GM19324 (cell line): ENCODE data around the gene AKAP7.
"Not testable (repeated sequence)": the region's sequence is repeated elsewhere in the genome, so short reads cannot be mapped to it uniquely, and the experiment has no call there.

Experiments
- ATAC-seq: cut with Tn5 transposase; IDR thresholded peaks from one replicate; pipeline ENCODE4 v1.9.1; 2021; ENCODE audit warnings: mild to moderate bottlenecking, moderate library complexity; ENCODE audit not compliant: unreplicated experiment, low FRiP score

AKAP7 gene

DNA sequence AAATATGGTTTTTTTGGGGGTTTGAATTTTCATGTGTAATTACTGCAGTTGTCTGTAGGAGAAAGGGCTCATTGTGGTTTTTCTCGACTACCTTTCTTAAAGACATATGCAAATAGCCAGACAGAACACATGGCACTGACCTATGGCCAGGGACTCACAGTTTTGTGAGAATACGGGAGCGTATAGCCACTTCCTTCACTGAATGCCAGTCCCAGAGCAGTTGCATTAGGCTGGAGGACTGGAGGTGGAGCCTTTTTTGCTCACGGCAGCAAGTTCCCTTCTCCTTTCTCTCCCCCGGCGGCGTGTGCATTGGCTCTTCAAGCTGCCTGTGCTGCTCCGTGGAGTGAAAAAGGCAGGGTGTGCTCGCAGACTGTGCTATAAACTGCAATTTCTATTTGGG, 114.9 kb downstream of the AKAP7 start:
- ATAC-seq: peak; percentile 78

DNA sequence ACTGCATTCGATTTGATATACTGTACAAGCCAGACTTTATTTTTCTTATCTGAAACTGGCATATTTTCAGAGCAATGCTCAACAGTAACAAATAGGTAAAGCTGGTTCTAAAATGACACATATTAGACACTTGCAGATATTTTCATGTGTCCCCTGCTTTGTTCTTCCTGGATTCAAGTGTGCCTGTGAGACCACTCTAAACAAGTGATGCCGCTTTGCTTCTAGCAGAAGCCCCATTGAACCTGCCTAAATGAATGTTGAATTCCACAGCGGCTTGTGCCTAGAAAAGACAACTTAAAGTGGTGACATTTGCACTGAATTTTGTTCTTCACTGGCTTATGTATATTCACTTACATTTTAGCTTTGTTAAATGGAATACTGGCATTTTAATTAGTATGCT, 115.7 kb downstream of the AKAP7 start:
- no peak for ATAC-seq

DNA sequence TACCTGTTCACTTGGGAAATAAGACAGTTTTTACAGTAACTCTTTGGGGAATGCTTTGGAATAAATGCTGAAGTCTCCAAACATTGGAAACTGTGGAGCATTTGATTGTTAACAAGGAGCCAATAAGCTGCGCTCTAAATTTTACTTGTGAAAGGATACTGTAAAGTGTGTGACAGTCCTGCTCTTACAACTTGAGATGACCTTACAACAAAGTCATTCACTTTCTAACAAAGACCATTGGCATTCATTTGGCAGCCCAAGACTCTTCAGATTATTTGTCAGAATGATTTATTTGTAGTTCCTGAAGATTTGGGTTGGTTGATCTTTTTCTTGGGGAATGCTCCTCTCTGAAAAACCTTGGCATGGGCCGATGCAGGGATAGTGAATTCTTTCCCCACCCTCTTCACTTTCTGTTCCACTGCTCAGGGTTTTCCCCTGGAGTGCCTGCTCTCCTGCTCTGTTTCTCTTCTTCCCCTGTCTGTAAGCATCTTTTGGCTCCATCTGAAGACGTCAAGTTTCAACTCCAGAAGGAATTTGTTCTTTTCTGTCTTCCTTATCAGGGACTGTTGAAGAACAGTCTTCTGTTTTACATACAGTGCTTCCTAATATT, 116.4 kb downstream of the AKAP7 start:
- ATAC-seq: no peak

DNA sequence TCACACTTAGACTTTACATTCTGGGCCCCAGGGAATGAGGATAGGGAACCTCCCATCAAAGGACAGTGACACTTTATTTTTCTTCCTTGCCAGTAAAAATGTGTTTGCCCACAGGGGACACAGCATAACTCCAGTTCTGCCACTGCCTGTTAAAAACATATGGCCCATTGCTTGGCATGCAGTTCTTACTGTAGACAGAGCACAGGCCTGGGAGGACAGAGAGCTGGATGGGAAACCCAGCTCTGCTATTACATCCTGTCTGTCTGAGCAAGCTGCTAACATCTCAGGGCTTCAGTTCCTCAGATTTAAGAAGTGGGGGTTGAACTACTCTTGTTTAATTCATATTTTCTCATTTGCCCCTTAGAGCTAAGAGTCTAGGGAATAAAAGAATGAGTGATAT, 120.2 kb downstream of the AKAP7 start:
- ATAC-seq: no peak

DNA sequence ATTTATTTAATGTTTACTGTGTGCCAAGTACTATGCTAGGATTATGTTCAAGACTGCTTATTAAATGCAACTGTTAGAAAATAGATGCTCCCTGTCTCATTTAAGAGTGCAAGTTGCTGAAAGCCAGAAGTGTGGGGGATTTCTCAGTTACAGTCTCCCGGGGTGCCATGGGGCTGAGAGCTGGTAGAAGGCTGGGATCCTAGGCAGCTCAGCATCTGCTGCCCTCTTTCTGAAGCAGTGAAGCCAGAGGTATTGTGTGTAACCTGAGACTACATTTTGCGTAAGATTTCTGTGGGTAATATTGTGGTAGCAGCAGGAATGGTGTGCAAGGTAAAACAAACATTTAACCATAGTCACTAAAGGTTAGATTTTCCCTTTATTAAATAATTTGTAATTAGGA, 120.6 kb downstream of the AKAP7 start:
- ATAC-seq: no peak

DNA sequence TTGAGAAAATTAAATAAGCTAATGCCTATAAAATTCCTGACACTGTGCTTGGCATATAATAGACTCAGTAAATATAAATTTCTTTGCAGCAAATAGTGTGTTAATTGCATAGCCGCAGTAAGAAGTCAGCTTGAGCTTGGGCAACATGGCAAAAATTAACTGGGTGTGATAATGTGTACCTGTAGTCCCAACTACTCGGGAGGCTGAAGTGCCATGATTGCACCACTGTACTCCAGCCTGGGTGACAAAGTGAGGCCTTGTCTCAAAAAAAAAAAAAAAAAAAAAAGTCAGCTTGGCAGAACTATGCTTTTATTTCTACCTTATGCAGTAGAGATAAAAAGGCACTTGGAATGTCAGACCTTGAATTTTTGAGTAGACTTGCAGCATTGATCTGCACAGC, 121.8 kb downstream of the AKAP7 start:
- no peak for ATAC-seq

- no peak for ATAC-seq
Observed at GRCh38 chr6:131258010-131258652, 122.9 kb downstream of the AKAP7 start.

- ATAC-seq: no peak
Observed at GRCh38 chr6:131258816-131259476, 123.7 kb downstream of the AKAP7 start.

DNA sequence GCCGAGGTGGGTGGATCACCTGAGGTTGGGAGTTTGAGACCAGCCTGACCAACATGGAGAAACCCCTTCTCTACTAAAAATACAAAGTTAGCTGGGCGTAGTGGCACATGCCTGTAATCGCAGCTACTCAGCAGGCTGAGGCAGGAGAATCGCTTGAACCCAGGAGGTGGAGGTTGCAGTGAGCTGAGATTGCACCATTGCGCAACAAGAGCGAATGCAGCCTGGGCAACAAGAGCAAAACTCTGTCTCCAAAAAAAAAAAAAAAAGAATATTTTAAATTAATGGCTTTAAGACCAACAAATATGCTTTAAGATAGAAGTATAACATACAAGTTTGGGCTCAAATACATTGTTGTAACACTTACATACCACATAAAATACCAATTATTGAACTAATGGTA, 125.7 kb downstream of the AKAP7 start:
- ATAC-seq: not testable (repeated sequence)

GRCh38 chr6:131262060-131262459, 126.8 kb downstream of the AKAP7 start:
- ATAC-seq: no peak

DNA sequence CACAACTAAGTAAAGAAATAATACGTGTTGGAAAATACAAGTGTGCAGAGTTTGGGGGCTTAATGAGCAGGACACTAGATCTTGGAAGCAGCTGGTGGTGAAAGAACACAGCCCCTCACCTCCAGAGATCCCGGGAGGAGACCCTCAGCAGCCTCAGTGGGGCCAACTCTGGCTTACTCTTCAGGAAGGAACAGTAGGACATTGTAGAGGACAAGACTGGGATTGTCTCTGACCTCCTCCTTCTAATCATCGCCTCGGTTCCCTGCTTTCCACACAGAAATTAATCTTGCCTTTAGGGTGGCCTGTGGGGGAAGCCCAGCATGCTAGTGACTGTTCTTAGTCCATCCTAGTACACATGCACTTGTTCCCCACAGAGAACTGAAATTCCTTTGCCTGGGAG, 130.7 kb downstream of the AKAP7 start:
- no peak for ATAC-seq

- ATAC-seq: no peak
Observed at GRCh38 chr6:131268303-131268702, 133.0 kb downstream of the AKAP7 start.

DNA sequence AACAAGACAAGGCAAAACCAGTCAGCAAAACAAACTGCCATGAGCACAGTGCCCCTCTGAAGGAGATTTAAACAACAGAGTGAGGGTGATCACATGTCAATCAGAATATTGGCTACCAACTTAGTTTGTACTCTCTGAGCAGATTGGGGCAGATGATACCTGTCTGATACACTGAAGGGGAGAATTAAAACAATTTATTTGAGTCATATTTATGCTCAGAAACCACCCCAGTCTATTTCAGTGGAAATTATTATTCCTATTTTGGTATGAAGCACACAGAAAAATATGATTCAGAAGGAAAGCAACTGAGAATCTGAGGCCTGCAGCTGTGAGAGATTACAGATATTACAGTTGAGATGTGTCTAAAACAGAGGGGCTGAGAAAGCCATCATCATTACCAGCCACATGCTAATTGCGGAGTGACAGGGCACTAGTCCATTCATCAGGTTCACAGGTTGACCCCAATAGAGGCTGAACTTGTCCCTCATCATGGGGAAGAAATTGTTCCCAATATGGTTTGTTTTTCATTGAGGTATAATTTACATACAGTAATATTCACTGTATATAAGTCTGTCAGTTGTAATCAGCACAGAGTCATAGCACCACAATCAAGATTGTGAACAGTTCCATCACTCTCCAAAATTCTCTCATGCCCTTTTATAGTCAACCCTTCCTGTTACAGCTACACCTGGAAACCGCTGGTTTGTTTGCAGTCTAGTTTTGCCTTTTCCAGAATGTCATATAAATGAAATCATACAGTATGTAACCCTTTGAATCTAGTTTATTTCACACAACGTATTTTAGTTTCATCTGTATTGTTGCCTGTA, 134.5 kb downstream of the AKAP7 start:
- no peak for ATAC-seq

GRCh38 chr6:131270534-131270933, 135.3 kb downstream of the AKAP7 start:
- ATAC-seq: no peak

GRCh38 chr6:131275273-131275672, 140.0 kb downstream of the AKAP7 start:
- no peak for ATAC-seq

DNA sequence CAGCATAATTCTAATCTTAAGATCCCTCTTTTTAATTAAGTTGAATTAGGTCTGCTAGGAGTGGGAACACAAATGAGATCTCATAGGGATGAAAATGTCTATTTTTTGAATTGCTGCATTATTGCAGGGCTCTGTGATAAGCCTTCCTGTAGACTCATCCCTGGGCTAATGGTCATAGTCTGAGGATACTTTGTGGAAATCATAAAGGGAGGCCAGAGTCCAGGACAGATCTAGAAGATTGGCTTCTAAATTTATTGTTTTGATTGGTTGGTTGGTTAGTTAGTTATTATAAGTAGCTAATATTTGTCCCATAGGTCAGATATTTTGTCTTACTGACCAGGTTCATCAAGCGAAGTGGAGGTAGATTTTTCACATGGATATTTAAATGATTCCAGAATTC, 142.3 kb downstream of the AKAP7 start:
- ATAC-seq: no peak

DNA sequence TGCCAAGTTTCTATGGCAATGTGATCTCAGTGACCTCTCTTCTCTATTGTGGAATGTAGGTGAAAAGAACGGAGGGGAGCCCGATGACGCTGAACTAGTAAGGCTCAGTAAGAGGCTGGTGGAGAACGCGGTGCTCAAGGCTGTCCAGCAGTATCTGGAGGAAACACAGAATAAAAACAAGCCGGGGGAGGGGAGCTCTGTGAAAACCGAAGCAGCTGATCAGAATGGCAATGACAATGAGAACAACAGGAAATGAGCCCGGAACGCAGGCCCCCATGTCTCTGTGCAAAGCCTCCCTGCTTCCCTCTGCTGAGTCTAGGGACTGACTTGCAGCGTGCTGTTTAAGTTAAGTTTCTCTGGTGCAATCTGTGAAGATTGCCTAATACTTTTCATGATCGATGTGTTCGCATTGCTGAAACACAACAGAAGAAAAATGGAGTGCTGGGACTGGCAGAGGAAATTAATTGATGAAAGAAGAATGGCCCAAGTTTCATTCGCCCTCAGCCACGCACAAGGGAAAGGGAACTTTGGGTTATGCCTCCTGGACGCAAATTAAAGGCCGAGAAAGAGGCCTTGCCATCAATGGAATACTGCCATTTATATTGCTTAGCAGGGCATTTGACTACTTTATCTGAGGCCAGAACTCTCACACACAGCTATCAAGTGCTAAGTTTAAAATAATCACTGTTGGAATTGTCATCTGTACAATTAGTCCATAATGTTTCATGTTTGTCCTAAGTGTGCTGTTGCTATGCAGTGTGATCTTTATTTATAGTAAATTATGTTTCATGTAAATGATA, 146.4 kb downstream of the AKAP7 start:
- peak; percentile 68 for ATAC-seq

GRCh38 chr6:131282365-131282764, 147.1 kb downstream of the AKAP7 start:
- ATAC-seq: no peak

DNA sequence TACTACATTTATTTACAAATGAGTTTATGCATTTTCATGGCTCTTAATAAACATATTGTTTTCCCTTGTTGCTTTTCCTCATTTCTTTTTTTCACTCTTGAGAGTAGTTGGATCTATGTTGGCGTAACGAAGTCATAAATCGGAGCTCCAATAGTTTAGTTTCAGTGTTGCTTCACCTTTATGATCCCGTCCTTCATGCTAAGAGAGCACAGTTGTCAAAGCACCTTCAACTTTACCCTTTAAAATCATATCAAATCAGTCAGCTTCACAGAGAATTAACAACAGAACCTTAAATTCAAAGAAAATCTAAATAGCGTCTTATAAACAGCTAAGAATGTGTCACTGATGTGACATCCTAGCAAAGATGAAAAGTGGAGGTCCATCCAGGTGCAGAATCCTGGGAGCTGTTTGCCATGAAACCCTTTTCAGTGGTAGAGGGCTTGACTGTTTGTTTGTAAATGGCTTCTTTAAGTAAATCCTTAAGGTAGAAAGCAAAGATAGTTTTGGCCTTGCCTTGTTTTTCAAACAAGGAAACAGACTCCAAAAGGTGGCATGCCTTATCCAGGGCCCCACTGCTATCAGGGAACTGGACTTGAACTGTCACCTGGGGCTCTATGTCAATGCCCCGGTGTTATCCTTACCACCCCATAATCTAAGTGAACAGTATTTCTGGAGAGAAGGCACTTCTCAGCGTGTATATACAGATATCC, 148.4 kb downstream of the AKAP7 start:
- ATAC-seq: no peak

DNA sequence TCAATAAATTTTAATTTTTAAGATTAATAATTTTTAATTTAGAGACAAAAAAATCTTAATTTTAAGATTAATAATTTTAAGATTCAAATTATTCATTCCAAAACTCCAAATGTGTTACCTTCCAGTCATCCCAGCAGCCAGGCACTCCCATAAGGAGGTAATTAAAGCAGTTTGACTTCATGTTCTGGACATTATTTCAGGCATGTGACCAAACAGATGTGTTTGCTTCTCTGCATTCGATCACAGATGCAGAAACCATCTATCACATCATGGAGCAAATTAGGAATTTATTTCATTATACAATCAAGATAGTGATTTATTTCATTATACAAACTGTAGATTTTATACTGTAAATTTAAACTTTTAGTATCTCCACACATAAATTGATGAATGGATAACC, 150.3 kb downstream of the AKAP7 start:
- no peak for ATAC-seq
